Pulmonary artery endothelial cell (primary cell): ENCODE measurements around the gene TAF1D. TPM values are rescaled to one million over a fixed set of nuclear protein-coding genes. Genes with fewer than 3 reads are reported as not detected.
"Not testable (repeated sequence)": the region's sequence is repeated elsewhere in the genome, so short reads cannot be mapped to it uniquely, and the experiment has no call there.

Source experiments
- DNase-seq: peaks from one replicate; pipeline ENCODE4 v3.0.0-alpha.2; 2011; ENCODE audit warnings: low read depth, low spot score
- total RNA-seq: library from RNA; depleted of rRNA; stranded (reverse); fragments of >200 nt; gene quantifications from 2 replicates; pipeline ENCODE4 v1.2.3, GENCODE V29; 2014

TAF1D gene
- total RNA-seq, 1 donor from 2014 or later: 108 TPM

DNA sequence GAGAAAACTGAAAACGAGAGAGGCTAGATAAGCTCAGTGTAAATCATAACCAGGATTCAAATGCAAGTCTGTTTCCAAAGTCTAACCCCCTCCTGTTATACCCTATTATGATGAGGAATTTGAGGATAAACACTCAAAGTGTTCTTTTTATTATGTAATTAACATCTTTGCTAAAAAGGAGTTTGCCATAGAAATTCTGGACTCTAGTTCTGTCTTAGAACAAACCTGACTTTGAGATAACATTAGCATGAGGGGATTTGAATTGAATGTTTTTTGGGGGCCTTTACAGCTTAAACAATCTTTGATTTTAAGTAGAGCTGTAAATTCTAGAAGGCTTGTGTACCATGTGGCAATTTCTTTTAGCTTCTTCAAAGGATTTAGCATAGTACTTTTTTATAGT, 9.7 kb upstream of the TAF1D start:
- DNase-seq: no peak

DNA sequence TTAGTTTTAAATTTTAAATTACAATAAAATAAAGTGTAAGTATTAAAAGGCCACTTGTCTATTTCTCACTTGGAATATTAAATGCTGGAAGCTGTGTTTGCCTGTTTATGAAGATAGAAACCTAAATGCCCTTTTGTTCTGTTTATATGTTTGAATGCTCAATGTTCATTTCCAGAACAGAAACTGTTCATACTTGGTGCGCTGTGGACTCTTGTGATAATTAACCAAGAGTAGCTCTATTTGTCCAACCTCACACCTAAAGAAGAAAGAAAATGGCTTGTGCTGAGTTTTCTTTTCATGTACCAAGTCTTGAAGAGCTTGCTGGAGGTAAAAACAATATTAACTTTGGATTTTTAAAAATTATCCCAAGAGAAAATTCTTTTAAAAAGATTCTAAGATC, 5.8 kb upstream of the TAF1D start:
- no peak for DNase-seq

DNA sequence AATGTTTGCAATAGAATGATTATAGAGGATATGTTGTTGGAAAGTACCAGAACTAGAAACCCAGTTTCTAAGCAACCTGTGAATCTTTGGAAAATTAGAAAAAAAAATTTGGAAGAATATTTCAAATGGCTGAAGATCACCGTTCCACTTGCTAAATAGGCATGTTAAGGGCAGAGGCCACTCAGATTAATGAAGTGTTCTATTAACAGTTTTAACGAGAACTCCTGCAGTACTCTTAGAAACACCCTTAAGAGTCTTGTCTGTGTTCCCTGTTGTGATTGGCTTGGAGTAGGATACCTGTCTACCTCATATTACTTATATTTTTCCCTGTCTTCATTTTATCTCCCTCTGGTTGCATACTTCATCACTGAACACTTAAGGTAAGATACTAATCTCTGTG, 4.8 kb upstream of the TAF1D start:
- DNase-seq: no peak

DNA sequence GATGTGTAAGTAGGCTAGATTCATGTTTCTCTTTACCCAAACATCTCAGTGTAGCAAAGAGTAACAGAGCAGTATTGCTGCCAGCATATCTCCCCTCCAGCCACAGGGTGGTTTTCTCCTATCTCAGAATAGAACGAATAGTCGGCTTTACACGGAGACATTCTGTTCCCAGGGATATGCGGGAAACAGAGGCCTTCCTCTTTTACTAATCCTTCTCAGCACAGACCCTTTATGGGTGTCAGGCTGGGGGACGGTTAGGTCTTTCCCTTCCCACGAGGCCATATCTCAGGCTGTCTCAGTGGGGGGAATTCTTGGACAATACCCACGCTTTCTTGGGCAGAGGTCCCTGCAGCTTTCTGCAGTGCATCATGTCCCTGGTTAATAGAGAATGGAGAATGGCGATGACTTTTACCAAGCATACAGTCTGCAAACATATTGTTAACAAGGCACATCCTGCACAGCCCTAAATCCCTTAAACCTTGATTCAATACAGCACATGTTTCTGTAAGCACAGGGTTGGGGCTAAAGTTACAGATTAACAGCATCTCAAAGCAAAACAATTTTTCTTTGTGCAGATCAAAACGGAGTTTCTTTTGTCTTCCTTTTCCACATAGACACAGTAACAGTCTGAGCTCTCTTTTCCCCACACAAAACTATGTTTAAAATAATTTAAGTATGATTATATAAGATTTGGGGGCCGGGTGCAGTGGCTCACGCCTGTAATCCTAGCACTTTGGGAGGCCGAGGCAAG, 3.9 kb upstream of the TAF1D start:
- DNase-seq: not testable (repeated sequence)

DNA sequence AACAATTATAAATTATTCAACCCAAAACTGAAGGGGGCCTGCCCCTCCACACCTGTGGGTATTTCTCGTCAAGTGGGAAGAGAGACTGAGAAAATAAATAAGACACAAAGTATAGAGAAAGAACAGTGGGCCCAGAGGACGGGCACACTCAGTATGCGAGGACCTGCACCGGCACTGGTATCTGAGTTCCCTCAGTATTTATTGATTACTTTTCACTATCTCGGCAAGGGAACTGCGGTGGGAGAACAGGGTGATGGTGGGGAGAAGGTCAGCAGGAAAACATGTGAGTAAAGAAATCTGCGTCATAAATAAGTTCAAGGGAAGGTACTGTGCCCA, 3.3 kb upstream of the TAF1D start:
- DNase-seq: no peak

DNA sequence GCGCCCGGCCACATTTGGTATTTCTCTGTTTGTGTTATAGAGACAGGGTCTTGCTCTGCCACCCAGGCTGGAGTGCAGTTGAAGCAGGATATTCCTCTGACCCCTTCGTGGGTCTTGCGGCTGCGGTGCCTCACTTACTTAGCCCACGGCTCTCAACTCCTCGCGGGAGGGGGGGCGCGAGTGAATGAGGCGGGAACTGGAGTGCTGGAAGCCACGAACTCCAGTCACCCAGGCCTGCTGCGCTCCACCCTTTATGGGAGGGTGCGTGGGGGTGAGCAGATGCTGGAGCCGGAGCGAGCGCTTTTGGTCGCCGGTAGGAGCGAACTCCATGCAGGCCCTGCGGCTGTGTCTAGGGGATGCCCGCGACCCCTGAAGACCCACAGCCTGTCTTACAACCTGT, 2.0 kb upstream of the TAF1D start:
- DNase-seq: no peak

DNA sequence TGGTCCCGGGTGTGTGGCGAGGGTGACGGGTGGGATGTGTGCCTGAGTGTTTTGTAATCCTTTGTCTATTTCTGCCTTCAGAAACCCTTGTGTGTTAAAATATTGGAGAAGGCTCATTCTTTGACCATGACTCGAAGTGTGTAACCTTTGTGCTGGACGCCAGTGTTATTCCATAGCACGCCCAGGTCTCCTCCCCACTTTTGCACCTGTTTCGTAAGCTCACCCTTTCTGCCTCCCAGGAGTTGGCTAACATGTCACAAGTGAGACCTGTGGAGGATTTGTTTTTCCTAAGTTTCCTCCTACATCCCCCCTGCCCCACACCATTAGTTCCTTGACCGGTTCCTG, 559 bp upstream of the TAF1D start:
- no peak for DNase-seq

DNA sequence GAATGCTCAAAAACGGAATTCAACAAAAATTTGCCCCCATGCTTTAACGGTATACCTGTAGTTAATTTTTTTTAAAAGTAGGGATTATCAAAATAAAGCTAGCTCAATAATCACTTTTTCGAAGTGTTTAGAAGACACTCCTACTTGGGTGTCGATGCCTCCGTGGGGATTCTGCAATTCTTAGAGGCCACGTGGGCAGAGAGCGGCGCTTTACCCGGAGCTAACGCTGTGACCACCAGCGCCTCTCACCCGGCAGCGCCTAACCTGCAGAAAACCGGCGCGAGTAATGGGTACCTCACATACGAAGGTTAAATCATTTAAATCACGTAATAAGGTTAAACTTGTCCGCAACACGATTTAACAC, 583 bp downstream of the TAF1D start:
- no peak for DNase-seq

DNA sequence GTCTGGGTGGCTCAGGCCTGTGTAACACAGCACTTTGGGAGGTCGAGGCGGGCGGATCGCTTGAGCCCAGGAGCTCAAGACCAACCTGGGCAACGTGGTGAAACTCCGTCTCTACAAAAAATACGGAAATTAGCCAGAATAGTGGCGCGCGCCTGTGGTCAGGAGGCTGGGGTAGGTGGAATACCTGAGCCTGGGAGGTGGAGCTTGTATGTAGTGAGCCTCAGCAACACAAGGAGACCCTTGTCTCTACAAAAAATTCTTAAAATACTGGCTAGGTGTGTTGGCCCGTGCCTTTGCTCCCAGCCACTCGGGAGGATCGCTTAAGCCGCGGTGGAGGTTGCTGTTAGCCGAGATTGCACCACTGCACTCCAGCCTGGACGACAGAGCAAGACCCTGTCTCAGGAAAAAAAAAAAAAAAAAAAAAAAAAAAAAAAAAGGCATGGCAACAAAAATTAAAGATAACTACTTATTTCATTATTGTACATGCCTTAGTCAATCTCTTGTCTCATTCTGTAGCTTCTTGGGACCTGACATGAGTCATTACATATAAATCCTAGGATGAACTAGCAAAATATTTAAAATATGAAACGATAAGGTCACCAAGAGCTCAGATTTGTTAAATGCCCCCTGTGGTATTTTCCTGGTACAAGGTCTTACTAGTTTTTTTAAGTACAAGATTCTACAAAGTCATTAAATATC, 1.1 kb downstream of the TAF1D start:
- no peak for DNase-seq

DNA sequence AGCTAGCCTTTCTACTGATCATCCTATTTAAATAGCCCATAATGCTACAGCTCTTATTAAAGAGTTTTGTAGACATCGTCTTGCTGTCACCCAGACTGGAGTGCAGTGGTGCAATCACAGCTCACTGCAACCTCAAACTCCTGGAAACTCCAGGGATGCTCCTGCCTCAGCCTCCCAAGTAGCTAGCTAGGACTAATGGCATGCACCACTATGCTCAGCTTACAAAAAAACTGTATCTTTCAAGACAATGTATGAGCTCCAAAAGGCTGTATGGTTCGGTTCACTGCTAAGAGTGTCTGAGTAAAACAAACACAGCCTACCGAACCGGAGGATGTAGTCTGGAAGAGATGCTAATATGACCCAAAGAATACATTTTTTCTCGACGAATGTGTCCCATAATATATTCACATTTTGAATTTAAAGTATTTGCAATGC, 2.6 kb downstream of the TAF1D start:
- no peak for DNase-seq

DNA sequence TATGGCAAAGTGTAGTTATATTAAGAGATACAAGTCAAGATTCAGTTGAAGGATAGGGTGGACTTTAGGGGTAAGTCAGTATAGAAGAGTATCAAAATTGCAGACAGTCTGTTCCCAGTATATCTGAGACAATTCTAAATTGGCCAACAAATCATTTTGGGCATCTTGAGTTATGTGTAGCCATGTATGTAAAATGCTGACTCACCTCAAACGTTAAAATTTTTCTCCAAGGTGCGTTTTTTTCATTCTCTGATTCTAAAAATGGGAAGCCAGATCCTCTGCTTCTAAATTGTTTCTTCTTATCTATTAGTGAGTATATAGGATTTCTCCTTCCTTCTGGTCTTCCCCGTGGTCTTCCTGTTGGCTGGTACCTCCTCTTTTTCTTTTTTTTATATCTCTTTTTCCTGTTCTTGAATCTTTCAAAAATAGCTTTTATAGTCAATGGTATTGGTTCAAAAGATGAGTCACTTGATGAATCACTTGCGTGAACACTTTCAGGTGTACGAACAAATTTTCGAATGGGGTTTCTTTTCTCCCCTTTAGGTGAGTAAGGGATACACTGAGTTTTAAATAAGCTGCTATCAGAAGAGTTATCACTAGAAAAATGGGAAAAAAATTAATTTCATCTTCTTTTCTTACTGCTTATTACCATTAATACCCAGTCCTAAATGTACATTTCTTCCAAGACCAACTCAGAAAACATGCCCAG, 3.2 kb downstream of the TAF1D start:
- DNase-seq: no peak

DNA sequence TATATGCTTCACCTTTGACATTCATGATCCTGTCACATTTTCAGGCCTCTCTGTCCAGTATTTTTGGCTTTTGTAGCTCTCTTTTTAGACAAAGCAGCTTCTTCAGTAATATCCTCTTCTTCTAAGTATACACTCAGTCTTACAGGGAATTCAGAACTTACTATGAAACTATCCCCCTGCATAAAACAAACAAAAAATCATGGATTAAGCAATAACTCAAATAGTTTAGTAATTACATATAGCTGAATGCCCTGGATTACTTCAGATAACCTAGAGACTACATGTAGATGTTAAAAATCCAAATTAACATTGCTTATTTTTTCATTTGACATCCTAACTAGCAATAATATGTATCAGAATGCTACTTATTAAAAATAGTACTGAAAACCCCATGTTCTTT, 5.2 kb downstream of the TAF1D start:
- DNase-seq: no peak

DNA sequence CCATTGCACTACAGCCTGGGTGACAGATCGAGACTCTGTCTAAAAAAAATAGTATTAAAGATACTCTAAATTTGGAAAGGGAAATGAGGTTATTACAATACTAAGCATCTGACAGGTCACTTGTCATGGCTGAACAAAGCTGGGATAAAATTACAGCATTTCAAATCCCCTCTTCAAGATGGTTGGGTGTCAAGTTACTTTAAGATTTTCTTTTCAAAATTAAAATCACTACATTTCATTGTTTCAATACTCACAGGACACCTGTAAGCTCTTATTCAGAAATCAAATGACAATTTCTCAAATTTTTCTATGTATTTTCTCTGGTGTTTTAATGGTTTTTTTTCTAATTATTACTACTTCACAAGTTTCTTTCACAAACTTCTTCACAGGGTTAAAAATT, 5.7 kb downstream of the TAF1D start:
- no peak for DNase-seq

DNA sequence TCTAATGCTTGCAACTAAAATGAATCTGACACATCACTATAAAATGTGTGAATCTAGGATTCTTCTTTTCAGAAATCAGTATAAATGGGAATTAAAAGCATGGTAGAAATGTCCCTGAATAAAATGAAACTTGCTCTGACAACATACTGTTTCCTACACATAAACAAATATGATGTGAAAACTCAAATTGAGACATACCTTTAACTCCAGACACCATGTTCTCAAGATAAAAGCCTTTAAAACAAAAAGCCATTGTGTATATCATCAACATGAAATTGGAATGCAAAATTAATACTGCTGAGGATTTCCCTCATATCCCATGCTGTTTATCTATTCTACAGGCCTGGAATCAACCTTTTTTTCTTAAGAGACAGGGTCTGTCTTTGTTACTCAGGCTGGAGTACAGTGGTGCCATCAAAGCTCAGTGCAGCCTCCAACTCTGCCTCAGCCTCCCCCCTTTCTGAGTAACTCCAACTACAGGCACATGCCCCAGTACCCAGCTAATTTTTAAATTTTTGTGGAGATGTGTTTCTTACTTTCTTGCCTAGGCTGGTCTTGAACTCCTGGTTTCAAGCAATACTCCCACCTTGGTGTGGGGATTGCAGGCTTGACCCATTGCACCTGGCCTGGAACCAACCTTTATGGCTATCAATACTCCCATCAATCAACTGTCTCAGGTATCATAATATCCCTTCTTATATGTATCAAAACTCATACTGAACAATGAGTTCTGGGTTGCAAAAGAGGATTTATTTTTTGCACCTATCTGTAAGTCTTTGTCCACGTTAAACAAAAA, 6.7 kb downstream of the TAF1D start:
- no peak for DNase-seq

DNA sequence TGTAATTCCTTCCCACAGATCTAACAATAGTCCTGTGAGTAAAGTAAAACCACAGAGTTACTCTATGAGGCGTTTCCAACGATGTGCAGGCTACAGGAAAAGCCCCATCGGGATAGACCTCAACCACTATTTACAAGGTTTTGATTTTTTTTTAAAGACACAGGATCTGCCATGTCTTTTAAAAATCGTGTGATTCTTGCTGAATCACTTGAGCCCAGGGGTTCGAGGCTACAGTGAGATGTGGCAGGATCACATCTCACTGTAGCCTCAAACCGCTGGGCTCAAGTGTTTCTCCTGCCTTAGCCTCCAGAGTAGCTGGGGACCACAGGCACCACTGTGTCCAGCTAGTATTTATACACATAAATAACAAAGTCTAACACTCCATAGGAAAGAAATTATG, 7.8 kb downstream of the TAF1D start:
- no peak for DNase-seq

DNA sequence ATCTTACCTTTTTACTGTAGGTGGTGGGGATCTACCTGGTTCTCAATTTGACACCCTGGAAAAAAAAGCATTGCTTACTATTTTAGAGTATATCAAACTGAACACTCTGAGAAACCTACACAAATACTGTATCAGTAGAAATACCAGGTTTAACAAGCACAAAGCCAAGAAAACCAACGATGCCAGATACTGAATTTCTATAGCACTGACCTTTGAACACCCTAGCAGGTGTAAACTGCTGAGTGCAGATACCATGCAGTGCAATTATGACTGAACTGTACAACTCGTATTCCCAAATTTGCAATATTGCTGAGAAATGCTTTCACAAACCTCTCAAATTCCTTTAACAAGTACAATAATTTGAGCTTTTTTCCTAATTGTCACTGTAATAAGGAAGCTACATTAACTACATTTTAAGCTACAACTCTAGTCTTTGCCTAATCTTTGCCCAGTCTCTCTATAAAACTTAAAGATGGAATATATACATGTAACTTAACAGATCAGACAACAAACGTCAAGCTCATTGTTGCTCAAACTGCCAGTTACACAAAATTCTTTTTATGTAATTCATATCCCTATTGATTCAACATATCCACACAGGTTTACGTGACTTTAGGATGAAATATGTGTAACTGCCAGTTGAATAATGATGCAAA, 8.9 kb downstream of the TAF1D start:
- DNase-seq: no peak

DNA sequence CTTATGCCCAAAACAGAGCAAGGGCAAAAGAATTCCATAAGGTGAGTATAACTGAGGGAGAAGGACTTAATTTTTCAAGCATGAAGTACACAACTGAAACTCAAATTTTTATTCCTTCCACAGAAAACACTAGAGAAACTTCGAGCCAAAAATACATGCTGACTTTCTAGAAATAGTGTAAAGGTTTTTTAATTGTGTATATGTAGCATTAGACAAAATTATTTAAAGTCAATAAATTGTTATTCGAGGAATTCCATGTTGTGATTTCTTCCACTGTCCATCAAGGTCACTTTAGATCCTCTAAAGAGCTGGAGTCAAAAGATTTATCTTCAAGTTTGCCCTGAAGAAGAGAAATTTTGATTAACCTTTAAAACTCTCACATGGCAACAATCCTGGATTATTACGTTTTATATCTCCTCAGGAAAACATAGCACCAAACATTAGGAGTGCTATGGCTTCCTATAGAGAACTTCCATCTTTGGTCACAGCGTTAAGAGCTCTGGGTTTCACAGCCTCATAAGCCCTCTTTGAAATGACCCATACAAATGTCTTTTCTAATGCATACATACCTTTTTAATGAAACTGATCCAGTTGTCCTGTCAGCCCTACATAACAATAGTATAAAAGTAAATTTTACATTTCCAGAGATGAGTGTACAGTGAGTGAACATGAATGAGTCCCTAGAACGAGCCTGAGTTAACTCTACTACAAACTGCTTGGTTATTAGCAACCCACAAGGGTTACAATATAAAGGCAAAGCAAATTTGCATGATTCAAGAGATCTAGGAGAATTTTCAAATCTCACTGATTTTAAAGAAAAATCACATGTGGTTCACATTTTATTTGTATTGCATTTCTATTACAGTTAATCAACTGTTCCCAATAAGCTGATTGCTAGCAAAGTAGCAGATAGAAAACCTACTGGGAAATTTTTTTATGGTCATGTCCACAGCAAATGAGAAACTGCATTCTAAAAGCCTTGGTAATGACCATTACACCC, 10.9 kb downstream of the TAF1D start:
- no peak for DNase-seq

DNA sequence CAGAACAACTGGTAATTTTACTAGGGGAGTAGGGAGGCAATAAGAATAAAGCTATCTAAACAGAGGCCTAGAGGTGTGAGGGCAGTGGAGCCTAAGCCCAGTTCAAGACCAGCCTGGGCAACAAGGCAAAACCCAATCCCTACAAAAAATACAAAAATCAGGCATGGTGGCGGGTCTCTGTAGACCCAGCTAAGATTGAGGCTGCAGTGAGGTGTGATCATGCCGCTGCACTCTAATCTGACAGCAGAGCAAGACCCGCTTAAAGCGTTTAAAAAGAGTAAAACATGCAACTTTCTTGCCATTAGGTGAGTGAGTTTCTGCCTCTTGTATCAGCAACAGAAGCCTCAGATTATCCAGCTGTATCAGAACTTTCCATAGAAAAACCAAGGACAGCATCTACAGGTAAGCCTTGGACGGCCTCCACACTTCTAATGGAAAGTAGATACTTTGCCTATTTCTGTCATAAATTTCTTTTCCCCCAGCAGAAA, 12.1 kb downstream of the TAF1D start:
- DNase-seq: no peak

DNA sequence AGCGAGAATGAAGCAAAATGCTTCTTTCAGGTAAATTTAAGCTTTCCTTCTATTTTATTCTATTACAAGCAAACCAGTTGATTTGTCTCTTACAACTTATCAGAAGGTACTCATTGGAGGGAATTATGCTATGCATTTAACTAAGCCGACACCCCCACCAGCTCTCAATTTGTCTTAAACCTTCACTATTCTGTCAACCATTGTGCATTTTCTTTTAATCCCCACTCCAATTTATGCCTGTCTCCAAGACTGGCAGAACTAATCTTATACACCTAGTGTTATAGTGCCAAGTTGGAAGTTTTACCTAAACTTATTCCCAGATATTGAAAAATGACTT, 12.5 kb downstream of the TAF1D start:
- no peak for DNase-seq
